Retinal pigment epithelial cell (primary cell): Measurements from ENCODE around the gene SLC25A5.
"Not testable (repeated sequence)": the region's sequence is repeated elsewhere in the genome, so short reads cannot be mapped to it uniquely, and the experiment has no call there.

Experiments used
- DNase-seq: peaks from one replicate; pipeline ENCODE4 v3.0.0-alpha.2; 2010; ENCODE audit warnings: low read depth
- H3K4me3 ChIP-seq: 2 replicates; pipeline ENCODE4 v1.5.1; 2011; ENCODE audit warnings: mild to moderate bottlenecking, low read length, control low read depth, moderate library complexity
- CTCF ChIP-seq: conservative IDR thresholded peaks from 2 replicates; pipeline ENCODE4 v1.5.1; 2011; ENCODE audit warnings: low read depth, low read length, control low read depth, inconsistent platforms

Gene SLC25A5

GRCh38 chrX:119427024-119427794 lies 41.0 kb upstream of the SLC25A5 start:
- no peak overlapping the region for H3K4me3 ChIP-seq
- TF ChIP-seq CTCF = no peak
- no peak for DNase-seq

GRCh38 chrX:119427795-119428185 lies 40.5 kb upstream of the SLC25A5 start:
- no peak overlapping the region for H3K4me3 ChIP-seq
- DNase-seq = no peak
- TF ChIP-seq CTCF = no peak

GRCh38 chrX:119429471-119429870 lies 38.8 kb upstream of the SLC25A5 start:
- no peak for TF ChIP-seq CTCF
- H3K4me3 ChIP-seq = no peak overlapping the region
- DNase-seq = no peak

- DNase-seq, H3K4me3 ChIP-seq: not testable (repeated sequence)
Measured at GRCh38 chrX:119441295-119441694, 26.9 kb upstream of the SLC25A5 start.

- H3K4me3 ChIP-seq = no peak overlapping the region
- no peak for TF ChIP-seq CTCF
- no peak for DNase-seq
Measured at GRCh38 chrX:119442286-119442685, 26.0 kb upstream of the SLC25A5 start.

- no peak overlapping the region for H3K4me3 ChIP-seq
- no peak for DNase-seq
- TF ChIP-seq CTCF = no peak
Measured at GRCh38 chrX:119453202-119453601, 15.0 kb upstream of the SLC25A5 start.

GRCh38 chrX:119455264-119455663 lies 13.0 kb upstream of the SLC25A5 start:
- no peak overlapping the region for H3K4me3 ChIP-seq
- TF ChIP-seq CTCF = no peak
- no peak for DNase-seq
